PC-9 (cell line): ENCODE results near the gene USF3. TPM values are rescaled to one million over a fixed set of nuclear protein-coding genes. Genes with fewer than 3 reads are reported as not detected.

Source experiments
- BruUV-seq: library from RNA; stranded (reverse); fragments of 400-500 nt; replicated peaks from 2 replicates; lab custom pipeline; 2021; lab: Mats Ljungman, UMichigan
- CTCF ChIA-PET: fragments of 300-600 bp; sonication (Branson Sonifier 250); formaldehyde crosslinking; loops from one replicate; lab custom pipeline; 2022; ENCODE audit warnings: antibody characterized with exemption; lab: Charles Lee
- POLR2A ChIA-PET: fragments of 300-600 bp; sonication (Branson Sonifier 250); formaldehyde crosslinking; loops from one replicate; lab custom pipeline; 2022; ENCODE audit warnings: antibody characterized with exemption; ENCODE audit not compliant: unreplicated experiment; lab: Charles Lee
- DNase-seq, 2 experiments: peaks; one replicate each; pipeline versions ENCODE4 v3.0.0 to v3.0.0-alpha.2; 2015 to 2022; ENCODE audit warnings: mixed read lengths in 1 of 2
- H2AFZ ChIP-seq: fragments of 200-600 bp; sonication (generic); 2 replicates; pipeline ENCODE4 v1.8.1; 2017; ENCODE audit warnings: antibody characterized with exemption
- H3F3A ChIP-seq: fragments of 200-600 bp; sonication (generic); 2 replicates; pipeline ENCODE4 v1.8.1; 2017; ENCODE audit warnings: antibody characterized with exemption, mild to moderate bottlenecking, low read depth; ENCODE audit not compliant: insufficient read depth
- H3K27ac ChIP-seq: fragments of 200-600 bp; sonication (generic); 2 replicates; pipeline ENCODE4 v1.6.1; 2016; ENCODE audit warnings: mixed run types
- H3K27me3 ChIP-seq: fragments of 200-600 bp; sonication (generic); 2 replicates; pipeline ENCODE4 v1.6.1; 2016; ENCODE audit warnings: low read depth, mixed run types; ENCODE audit not compliant: insufficient read depth
- H3K36me3 ChIP-seq: fragments of 200-600 bp; sonication (generic); 2 replicates; pipeline ENCODE4 v1.6.1; 2016; ENCODE audit warnings: low read depth, mixed run types
- H3K4me1 ChIP-seq: fragments of 200-600 bp; sonication (generic); replicated peaks from 2 replicates; pipeline ENCODE4 v1.6.1; 2016; ENCODE audit warnings: mixed run types; ENCODE audit not compliant: insufficient read depth
- H3K4me2 ChIP-seq: fragments of 200-600 bp; sonication (generic); 2 replicates; pipeline ENCODE4 v1.6.1; 2017; ENCODE audit warnings: mixed run types
- H3K4me3 ChIP-seq: fragments of 200-600 bp; sonication (generic); 2 replicates; pipeline ENCODE4 v1.6.1; 2016; ENCODE audit warnings: mixed run types
- H3K79me2 ChIP-seq: fragments of 200-600 bp; sonication (generic); 2 replicates; pipeline ENCODE4 v1.6.1; 2017; ENCODE audit warnings: low read depth, mixed run types
- H3K9me2 ChIP-seq: fragments of 200-600 bp; sonication (generic); 2 replicates; pipeline ENCODE4 v1.8.1; 2017; ENCODE audit warnings: mild to moderate bottlenecking; ENCODE audit not compliant: insufficient read depth
- H3K9me3 ChIP-seq: fragments of 200-600 bp; sonication (generic); 2 replicates; pipeline ENCODE4 v1.8.1; 2016; ENCODE audit warnings: low read depth; ENCODE audit not compliant: insufficient read depth
- H4K20me1 ChIP-seq: fragments of 200-600 bp; sonication (generic); 2 replicates; pipeline ENCODE4 v1.8.1; 2017; ENCODE audit not compliant: insufficient read depth
- CTCF ChIP-seq: fragments of 200-600 bp; sonication (generic); conservative IDR thresholded peaks from 2 replicates; pipeline ENCODE4 v1.6.1; 2017; ENCODE audit warnings: mixed run types, antibody characterized with exemption, mild to moderate bottlenecking, moderate library complexity
- EZH2 ChIP-seq: fragments of 200-600 bp; sonication (generic); IDR thresholded peaks from 2 replicates; pipeline ENCODE4 v1.8.0; 2017; ENCODE audit warnings: antibody characterized with exemption, low read depth
- intact Hi-C: fragments of 100-400 bp; cut with micrococcal nuclease; formaldehyde crosslinking; loops from one replicate; pipeline ENCODE4 v1.10.0; 2022; ENCODE audit not compliant: unreplicated experiment
- total RNA-seq: library from RNA; stranded (reverse); gene quantifications from 2 replicates; pipeline ENCODE4 v1.2.3, GENCODE V29; 2021

The USF3 gene
- total RNA-seq, 1 experiment from 2014 or later: 12.8 TPM

DNA sequence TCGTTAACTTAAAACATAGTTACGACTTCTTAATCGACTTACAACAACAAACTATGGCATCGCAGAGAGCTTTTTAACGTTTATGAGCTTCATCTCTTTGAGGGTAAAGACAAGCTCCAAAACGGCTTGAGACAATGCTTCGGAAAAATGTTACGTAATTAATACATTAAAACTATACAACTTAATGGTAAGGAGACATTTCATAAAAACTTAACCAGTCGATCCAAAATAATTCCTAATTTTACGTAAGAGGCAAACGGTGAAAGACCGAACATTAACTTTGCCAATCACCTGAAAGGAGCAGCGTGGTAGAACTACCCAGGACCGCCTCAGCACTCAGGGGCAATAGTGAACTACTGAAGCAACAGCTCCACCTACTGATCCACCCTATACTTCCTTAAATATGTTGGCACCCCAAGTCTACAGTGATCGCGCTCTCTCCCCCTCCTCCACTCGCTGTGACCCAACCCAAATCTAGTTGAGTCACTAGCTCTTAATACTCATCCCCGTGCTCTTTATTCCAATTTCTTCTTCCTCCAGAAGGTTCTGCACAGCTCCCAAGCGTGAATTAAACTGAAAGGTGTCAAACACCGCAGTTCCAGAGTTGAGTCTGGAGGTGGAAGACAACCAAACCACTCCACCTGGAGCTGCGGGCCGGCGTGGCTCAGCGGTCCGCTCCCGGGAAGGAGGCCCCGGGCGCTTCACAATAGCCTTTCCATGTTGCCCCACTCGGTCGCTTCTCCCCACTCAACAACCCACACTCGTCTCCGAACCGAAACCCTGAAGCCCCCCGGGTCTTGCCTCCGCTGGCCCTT lies 48.7 kb upstream of the USF3 start:
- peak overlapping the region; percentile 77 for H3K4me3 ChIP-seq
- H3K27ac ChIP-seq: peak overlapping the region; percentile 98
- ChIA-PET POLR2A (interaction anchor here (0.5 to 0.7 kb wide), 9 partner anchors 9 to 752 kb away, joined by 3 to 6 read pairs (median 3); partner anchors contain the start of genes CCDC191 and QTRT2), CTCF (interaction anchor here (0.6 to 2.0 kb wide), 6 partner anchors 9 to 230 kb away, joined by 3 to 11 read pairs (median 4); partner anchors contain the start of gene SPICE1)
- H3K9me2 ChIP-seq: no peaks in the 10 kb centered on the region
- H4K20me1 ChIP-seq: peaks cover 45% of the 10 kb centered on the region
- BruUV-seq: TSS peak; percentile 17
- H3K27me3 ChIP-seq: no peaks in the 10 kb centered on the region
- peak; percentile 79 to 86 for DNase-seq
- H3K4me1 ChIP-seq: peaks cover 51% of the 10 kb centered on the region
- H3K79me2 ChIP-seq: peaks cover 86% of the 10 kb centered on the region
- peaks cover 10% of the 10 kb centered on the region; the same call in 1 of the 2 replicates for H3F3A ChIP-seq
- no peaks in the 10 kb centered on the region; the same call in 1 of the 2 replicates for H3K36me3 ChIP-seq
- TF ChIP-seq EZH2 (no peak), CTCF (peak; percentile 72)
- H3K4me2 ChIP-seq: peak overlapping the region; percentile 96
- intact Hi-C loops: loop anchor here (1.0 to 5.0 kb wide), 6 partner anchors 94 to 694 kb away; partner anchors contain the start of genes CCDC191, GRAMD1C and QTRT2
- no peaks in the 10 kb centered on the region for H3K9me3 ChIP-seq
- H2AFZ ChIP-seq: peak overlapping the region; percentile 99

DNA sequence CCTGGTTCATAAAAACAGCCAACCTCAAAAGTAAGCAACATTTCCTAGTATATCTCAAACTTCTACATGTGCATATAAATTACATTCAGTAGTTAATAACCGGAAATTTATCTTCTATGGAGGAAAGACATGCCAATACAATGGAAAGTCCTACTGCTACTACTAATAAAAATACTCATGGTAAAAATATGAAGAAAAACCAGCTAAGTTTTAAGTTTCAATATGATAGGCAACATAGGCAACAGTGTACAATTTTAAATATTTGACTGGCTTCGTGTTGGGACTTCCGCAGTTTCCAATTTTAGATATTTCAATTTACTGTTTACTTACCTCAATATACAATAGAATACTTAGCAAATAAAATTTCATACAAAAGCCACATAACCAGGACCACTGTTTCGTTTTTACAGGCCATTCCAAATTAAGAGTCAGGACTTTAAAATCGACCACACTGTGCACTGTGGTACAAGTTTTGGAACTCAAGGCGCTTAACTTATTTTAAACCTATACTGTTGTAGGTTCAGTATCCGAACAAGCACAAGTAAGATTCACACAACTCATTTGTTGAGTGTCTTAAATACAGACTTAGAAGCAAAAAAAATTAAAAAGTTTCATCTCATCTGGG lies 46.7 kb upstream of the USF3 start:
- H4K20me1 ChIP-seq: peaks cover 63% of the 10 kb centered on the region
- H3K27me3 ChIP-seq: no peaks in the 10 kb centered on the region
- H3F3A ChIP-seq: peaks cover 10% of the 10 kb centered on the region; the same call in 1 of the 2 replicates
- ChIA-PET POLR2A (interaction anchor here (0.7 kb wide), 1 partner anchor 244 kb away, joined by 9 read pairs; no protein-coding TSS in a partner anchor), CTCF (no interaction called here)
- peak overlapping the region; percentile 96 for H3K4me2 ChIP-seq
- intact Hi-C loops: no loop called here
- H3K4me3 ChIP-seq: peak overlapping the region; percentile 77; the same call in 1 of the 2 replicates
- H3K9me2 ChIP-seq: no peaks in the 10 kb centered on the region
- H3K9me3 ChIP-seq: no peaks in the 10 kb centered on the region
- no peak overlapping the region for H2AFZ ChIP-seq
- DNase-seq: no peak
- BruUV-seq: no TSS peak
- H3K79me2 ChIP-seq: peaks cover 89% of the 10 kb centered on the region
- no peaks in the 10 kb centered on the region; the same call in 1 of the 2 replicates for H3K36me3 ChIP-seq
- H3K27ac ChIP-seq: peak overlapping the region; percentile 10; the same call in 1 of the 2 replicates
- TF ChIP-seq EZH2 (no peak), CTCF (no peak)
- peaks cover 52% of the 10 kb centered on the region for H3K4me1 ChIP-seq

- Histone ChIP-seq H3K36me3 (no peaks in the 10 kb centered on the region; the same call in 1 of the 2 replicates), H3K4me1 (peaks cover 49% of the 10 kb centered on the region), H3K9me2 (no peaks in the 10 kb centered on the region), H3K9me3 (no peaks in the 10 kb centered on the region), H2AFZ (no peak overlapping the region), H3F3A (peaks cover 22% of the 10 kb centered on the region), H3K27ac (peak overlapping the region; percentile 35), H4K20me1 (peaks cover 77% of the 10 kb centered on the region), H3K4me2 (peak overlapping the region; percentile 32), H3K79me2 (peaks cover 94% of the 10 kb centered on the region), H3K27me3 (no peaks in the 10 kb centered on the region), H3K4me3 (no peak overlapping the region)
- no peak for DNase-seq
- intact Hi-C loops: no loop called here
- no TSS peak for BruUV-seq
- TF ChIP-seq EZH2: no peak
- TF ChIP-seq CTCF: no peak
- POLR2A ChIA-PET: no interaction called here
- CTCF ChIA-PET: interaction anchor here (0.6 kb wide), 1 partner anchor 113 kb away, joined by 4 read pairs; no protein-coding TSS in a partner anchor
These were observed 45.2 kb upstream of the USF3 start for GRCh38 chr3:113741620-113742019.
